HEK293 (cell line): ENCODE measurements around the gene CLK4.

Experiments used
- ZNF561 ChIP-seq: fragments of 450-650 bp; IDR thresholded peaks from 2 replicates; pipeline ENCODE4 v1.5.1; 2018; ENCODE audit warnings: missing biosample characterization, missing genetic modification characterization, borderline replicate concordance
- ZNF600 ChIP-seq: fragments of 450-650 bp; formaldehyde crosslinking; IDR thresholded peaks from 2 replicates; pipeline ENCODE4 v1.5.1; 2016; ENCODE audit warnings: missing biosample characterization, missing genetic modification characterization
- ZNF624 ChIP-seq: fragments of 450-650 bp; formaldehyde crosslinking; IDR thresholded peaks from 2 replicates; pipeline ENCODE4 v1.5.1; 2017; ENCODE audit warnings: missing biosample characterization, missing genetic modification characterization
- ZNF677 ChIP-seq: fragments of 450-650 bp; IDR thresholded peaks from 2 replicates; pipeline ENCODE4 v1.5.0; 2018; ENCODE audit warnings: missing biosample characterization, mild to moderate bottlenecking, missing genetic modification characterization, moderate library complexity
- ZNF776 ChIP-seq: fragments of 450-650 bp; formaldehyde crosslinking; IDR thresholded peaks from 2 replicates; pipeline ENCODE4 v1.5.0; 2017; ENCODE audit warnings: missing biosample characterization, missing genetic modification characterization, borderline replicate concordance
- TF ChIP-seq, protein P1 (sequence below): fragments of 450-650 bp; formaldehyde crosslinking; IDR thresholded peaks from 2 replicates; pipeline ENCODE4 v1.5.1; 2017; ENCODE audit warnings: missing biosample characterization, mild to moderate bottlenecking, missing genetic modification characterization, moderate library complexity
- TF ChIP-seq, protein P2 (sequence below): fragments of 450-650 bp; formaldehyde crosslinking; IDR thresholded peaks from 2 replicates; pipeline ENCODE4 v1.5.1; 2016; ENCODE audit warnings: missing biosample characterization, missing genetic modification characterization

DNA sequence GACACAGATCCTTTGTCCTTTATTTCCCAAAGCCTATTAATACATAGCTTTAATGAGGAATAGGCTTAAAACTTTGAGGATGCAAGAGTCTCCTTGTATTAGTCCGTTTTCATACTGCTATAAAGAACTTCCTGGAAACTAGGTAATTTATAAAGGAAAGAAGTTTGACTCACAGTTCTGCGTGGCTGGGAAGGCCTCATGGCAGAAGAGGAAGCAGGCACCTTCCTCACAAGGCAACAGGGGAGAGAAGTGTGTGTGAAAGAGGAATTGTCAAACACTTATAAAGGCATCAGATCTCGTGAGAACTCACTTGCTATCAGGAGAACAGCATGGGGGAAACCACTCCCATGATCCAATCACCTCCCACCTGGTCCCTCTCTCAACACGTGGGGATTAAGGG is 5.4 kb upstream of the CLK4 start:
- TF ChIP-seq ZNF600 (tag by site-specific recombination) (no peak), ZNF677 (tag by site-specific recombination) (no peak), ZNF561 (no peak), ZNF624 (no peak), ZNF776 (no peak)
- TF ChIP-seq, protein P1, sequence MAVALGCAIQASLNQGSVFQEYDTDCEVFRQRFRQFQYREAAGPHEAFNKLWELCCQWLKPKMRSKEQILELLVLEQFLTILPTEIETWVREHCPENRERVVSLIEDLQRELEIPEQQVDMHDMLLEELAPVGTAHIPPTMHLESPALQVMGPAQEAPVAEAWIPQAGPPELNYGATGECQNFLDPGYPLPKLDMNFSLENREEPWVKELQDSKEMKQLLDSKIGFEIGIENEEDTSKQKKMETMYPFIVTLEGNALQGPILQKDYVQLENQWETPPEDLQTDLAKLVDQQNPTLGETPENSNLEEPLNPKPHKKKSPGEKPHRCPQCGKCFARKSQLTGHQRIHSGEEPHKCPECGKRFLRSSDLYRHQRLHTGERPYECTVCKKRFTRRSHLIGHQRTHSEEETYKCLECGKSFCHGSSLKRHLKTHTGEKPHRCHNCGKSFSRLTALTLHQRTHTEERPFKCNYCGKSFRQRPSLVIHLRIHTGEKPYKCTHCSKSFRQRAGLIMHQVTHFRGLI (tag by site-specific recombination) = no peak
- TF ChIP-seq, protein P2, sequence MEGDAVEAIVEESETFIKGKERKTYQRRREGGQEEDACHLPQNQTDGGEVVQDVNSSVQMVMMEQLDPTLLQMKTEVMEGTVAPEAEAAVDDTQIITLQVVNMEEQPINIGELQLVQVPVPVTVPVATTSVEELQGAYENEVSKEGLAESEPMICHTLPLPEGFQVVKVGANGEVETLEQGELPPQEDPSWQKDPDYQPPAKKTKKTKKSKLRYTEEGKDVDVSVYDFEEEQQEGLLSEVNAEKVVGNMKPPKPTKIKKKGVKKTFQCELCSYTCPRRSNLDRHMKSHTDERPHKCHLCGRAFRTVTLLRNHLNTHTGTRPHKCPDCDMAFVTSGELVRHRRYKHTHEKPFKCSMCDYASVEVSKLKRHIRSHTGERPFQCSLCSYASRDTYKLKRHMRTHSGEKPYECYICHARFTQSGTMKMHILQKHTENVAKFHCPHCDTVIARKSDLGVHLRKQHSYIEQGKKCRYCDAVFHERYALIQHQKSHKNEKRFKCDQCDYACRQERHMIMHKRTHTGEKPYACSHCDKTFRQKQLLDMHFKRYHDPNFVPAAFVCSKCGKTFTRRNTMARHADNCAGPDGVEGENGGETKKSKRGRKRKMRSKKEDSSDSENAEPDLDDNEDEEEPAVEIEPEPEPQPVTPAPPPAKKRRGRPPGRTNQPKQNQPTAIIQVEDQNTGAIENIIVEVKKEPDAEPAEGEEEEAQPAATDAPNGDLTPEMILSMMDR (tag by site-specific recombination) = no peak
